Measurements from ENCODE around the gene TLDC2. TPM values are rescaled to one million over a fixed set of nuclear protein-coding genes. Genes with fewer than 3 reads are reported as not detected.

Gene TLDC2
- total RNA-seq, 2 donors from 2014 or later: 1.6 TPM; not detected in 1

GRCh38 chr20:36852187-36852586 lies 23.8 kb upstream of the TLDC2 start:
- Histone ChIP-seq H3K9me3 (no peaks in the 10 kb centered on the region), H3K4me3 (peak overlapping the region; percentile 52), H3K36me3 (no peaks in the 10 kb centered on the region), H3K27ac (peak overlapping the region; percentile 81 to 82), H3K4me1 (ENCODE audit: control insufficient read depth in 1 of 2, low read depth in 2 of 2) (peaks cover 28 to 81% of the 10 kb centered on the region in 2 donors), H3K27me3 (replicated peaks; ENCODE audit: insufficient read depth) (no peaks in the 10 kb centered on the region)
- no peak for DNase-seq (ENCODE audit: low spot score)
- ATAC-seq (ENCODE audit: insufficient number of reproducible peaks, low FRiP score, low read depth): peak; percentile 21
- no peak for TF ChIP-seq CTCF (IDR thresholded peaks at IDR 0.05)

- peaks cover 11 to 75% of the 10 kb centered on the region in 2 donors for H3K4me1 ChIP-seq (ENCODE audit: control insufficient read depth in 1 of 2, low read depth in 2 of 2)
These were observed 21.3 kb upstream of the TLDC2 start for GRCh38 chr20:36854348-36855240.

GRCh38 chr20:36855241-36855657 lies 20.7 kb upstream of the TLDC2 start:
- DNase-seq (ENCODE audit: low spot score): no peak
- ATAC-seq (ENCODE audit: insufficient number of reproducible peaks, low FRiP score, low read depth): no peak
- Histone ChIP-seq H3K9me3 (no peaks in the 10 kb centered on the region), H3K27me3 (replicated peaks; ENCODE audit: insufficient read depth) (no peaks in the 10 kb centered on the region), H3K36me3 (no peaks in the 10 kb centered on the region), H3K4me1 (ENCODE audit: control insufficient read depth in 1 of 2, low read depth in 2 of 2) (peaks cover 11 to 81% of the 10 kb centered on the region in 2 donors), H3K27ac (peak overlapping the region; percentile 65 to 82), H3K4me3 (no peak overlapping the region)
- TF ChIP-seq CTCF (IDR thresholded peaks at IDR 0.05): no peak

More at GRCh38 chr20:36854348-36855240, 21.3 kb upstream of the TLDC2 start:
- no peaks in the 10 kb centered on the region for H3K27me3 ChIP-seq (replicated peaks; ENCODE audit: insufficient read depth)
- H3K36me3 ChIP-seq: no peaks in the 10 kb centered on the region
- DNase-seq (ENCODE audit: low spot score) (no peak), ATAC-seq (ENCODE audit: insufficient number of reproducible peaks, low FRiP score, low read depth) (no peak)
- H3K4me3 ChIP-seq: no peak overlapping the region
- TF ChIP-seq CTCF (IDR thresholded peaks at IDR 0.05): no peak
- no peaks in the 10 kb centered on the region for H3K9me3 ChIP-seq
- peak overlapping the region; percentile 81 to 82 for H3K27ac ChIP-seq

- TF ChIP-seq CTCF (IDR thresholded peaks at IDR 0.05): no peak
- DNase-seq (ENCODE audit: low spot score) (no peak), ATAC-seq (ENCODE audit: insufficient number of reproducible peaks, low FRiP score, low read depth) (no peak)
- no peaks in the 10 kb centered on the region for H3K36me3 ChIP-seq
- no peaks in the 10 kb centered on the region for H3K27me3 ChIP-seq (replicated peaks; ENCODE audit: insufficient read depth)
- no peaks in the 10 kb centered on the region for H3K9me3 ChIP-seq
- peak overlapping the region; percentile 65 to 82 for H3K27ac ChIP-seq
- H3K4me1 ChIP-seq (ENCODE audit: control insufficient read depth in 1 of 2, low read depth in 2 of 2): peaks cover 16 to 89% of the 10 kb centered on the region in 2 donors
- H3K4me3 ChIP-seq: no peak overlapping the region
These were observed 19.7 kb upstream of the TLDC2 start for GRCh38 chr20:36856195-36856594.

Measured in thoracic aorta (tissue), 2 donors.